K562 (cell line): ENCODE data around the gene RBM34. TPM values are rescaled to one million over a fixed set of nuclear protein-coding genes. Genes with fewer than 3 reads are reported as not detected.

ENCODE experiments used
- DDX20 ChIP-seq: fragments of 450-650 bp; IDR thresholded peaks from 2 replicates; pipeline ENCODE4 v1.6.1; 2016; ENCODE audit warnings: missing genetic modification characterization, low read depth, mild to moderate bottlenecking, missing compliant biosample characterization, moderate library complexity
- ETV5 ChIP-seq: sonication (generic); formaldehyde crosslinking; IDR thresholded peaks from 2 replicates; pipeline ENCODE4 v1.4.0; 2020; ENCODE audit warnings: low read depth, mild to moderate bottlenecking, missing genetic modification reagents
- HCFC1 ChIP-seq: IDR thresholded peaks from 2 replicates; pipeline ENCODE4 v1.6.1; 2012; ENCODE audit warnings: low read depth, low read length, improper control_type of control experiment
- HDAC3 ChIP-seq: fragments of 450-650 bp; IDR thresholded peaks from 2 replicates; pipeline ENCODE4 v1.6.1; 2018; ENCODE audit warnings: borderline replicate concordance, mild to moderate bottlenecking, moderate library complexity; ENCODE audit not compliant: partially characterized antibody
- HDGF ChIP-seq: fragments of 450-650 bp; IDR thresholded peaks from 2 replicates; pipeline ENCODE4 v1.6.1; 2016
- IFI16 ChIP-seq: fragments of 250-450 bp; sonication (Bioruptor Pico); IDR thresholded peaks from 2 replicates; pipeline ENCODE4 v2.1.2; 2022; ENCODE audit warnings: mild to moderate bottlenecking, inconsistent platforms
- MTA1 ChIP-seq: fragments of 450-650 bp; IDR thresholded peaks from 2 replicates; pipeline ENCODE4 v1.6.1; 2017; ENCODE audit warnings: borderline replicate concordance
- RBFOX2 ChIP-seq: fragments of 200-400 bp; formaldehyde crosslinking; IDR thresholded peaks from 2 replicates; pipeline ENCODE4 v1.6.1; 2017; ENCODE audit warnings: low read depth, mild to moderate bottlenecking, low read length, moderate library complexity
- RNF2 ChIP-seq: sonication (generic); IDR thresholded peaks from 2 replicates; pipeline ENCODE4 v1.6.1; 2016
- ZNF133 ChIP-seq: fragments of 250-450 bp; sonication (Bioruptor Pico); IDR thresholded peaks from 2 replicates; pipeline ENCODE4 v1.4.0; 2020; ENCODE audit warnings: mild to moderate bottlenecking
- ZNF174 ChIP-seq: fragments of 250-450 bp; sonication (Bioruptor Pico); IDR thresholded peaks from 2 replicates; pipeline ENCODE4 v1.4.0; 2020; ENCODE audit warnings: mild to moderate bottlenecking
- polyA plus RNA-seq, 8 experiments: library from polyadenylated mRNA; depleted of rRNA in 4 of 8; stranded (reverse) in 5 of 8; unstranded in 3 of 8; fragments of >200 nt; fragmentation: Nextera tagmentation in 2 of 8; fragmentation: Illumina TruSeq in 1 of 8; extraction: Ambion mirVana in 2 of 8; extraction: Trizol in 1 of 8; gene quantifications; 2 replicates each; pipeline versions ENCODE4 v1.2.1 to v1.2.3, GENCODE V29; 2011 to 2014; ENCODE audit warnings: inconsistent platforms in 1 of 8, missing spikeins in 1 of 8
- total RNA-seq, 7 experiments: library from RNA; depleted of rRNA in 6 of 7; stranded (reverse); fragments of >200 nt in 6 of 7; fragmentation: Illumina TruSeq in 2 of 7; extraction: Trizol in 2 of 7; gene quantifications; 2 replicates each; pipeline versions ENCODE4 v1.2.1 to v1.2.3, GENCODE V29; 2011 to 2021; ENCODE audit warnings: low replicate concordance in 1 of 7
- TF ChIP-seq, protein P1 (sequence below): sonication (generic); formaldehyde crosslinking; IDR thresholded peaks from 2 replicates; pipeline ENCODE4 v1.8.1; 2022; ENCODE audit warnings: missing genetic modification reagents
- TF ChIP-seq, protein P2 (sequence below): fragments of 450-650 bp; IDR thresholded peaks from one replicate; pipeline ENCODE4 v1.6.1; 2018; ENCODE audit warnings: mild to moderate bottlenecking, moderate library complexity; ENCODE audit not compliant: partially characterized antibody
- TF ChIP-seq, protein P3 (sequence below): fragments of 250-450 bp; sonication (Bioruptor Pico); IDR thresholded peaks from 2 replicates; pipeline ENCODE4 v1.8.0; 2021; ENCODE audit warnings: moderate library complexity, mild to moderate bottlenecking, inconsistent platforms
- TF ChIP-seq, protein P4 (sequence below): fragments of 450-650 bp; IDR thresholded peaks from 2 replicates; pipeline ENCODE4 v1.7.0; 2016; ENCODE audit warnings: borderline replicate concordance
- TF ChIP-seq, protein P5 (sequence below): fragments of 250-450 bp; sonication (Bioruptor Pico); IDR thresholded peaks from 2 replicates; pipeline ENCODE4 v1.6.1; 2021; ENCODE audit warnings: mild to moderate bottlenecking
- TF ChIP-seq, protein P6 (sequence below): sonication (generic); formaldehyde crosslinking; IDR thresholded peaks from 2 replicates; pipeline ENCODE4 v1.9.0; 2022; ENCODE audit warnings: mild to moderate bottlenecking, missing genetic modification reagents
- TF ChIP-seq, protein P7 (sequence below): fragments of 250-450 bp; sonication (Bioruptor Pico); IDR thresholded peaks from 2 replicates; pipeline ENCODE4 v1.8.0; 2022; ENCODE audit warnings: inconsistent platforms, mild to moderate bottlenecking, moderate library complexity, borderline replicate concordance

The RBM34 gene
- total and polyA plus RNA-seq, 9 of the 15 experiments (the other 6 are each of a cell fraction or from before 2014, with no cell fraction given) = 64.0 to 178 (median 124) TPM

DNA sequence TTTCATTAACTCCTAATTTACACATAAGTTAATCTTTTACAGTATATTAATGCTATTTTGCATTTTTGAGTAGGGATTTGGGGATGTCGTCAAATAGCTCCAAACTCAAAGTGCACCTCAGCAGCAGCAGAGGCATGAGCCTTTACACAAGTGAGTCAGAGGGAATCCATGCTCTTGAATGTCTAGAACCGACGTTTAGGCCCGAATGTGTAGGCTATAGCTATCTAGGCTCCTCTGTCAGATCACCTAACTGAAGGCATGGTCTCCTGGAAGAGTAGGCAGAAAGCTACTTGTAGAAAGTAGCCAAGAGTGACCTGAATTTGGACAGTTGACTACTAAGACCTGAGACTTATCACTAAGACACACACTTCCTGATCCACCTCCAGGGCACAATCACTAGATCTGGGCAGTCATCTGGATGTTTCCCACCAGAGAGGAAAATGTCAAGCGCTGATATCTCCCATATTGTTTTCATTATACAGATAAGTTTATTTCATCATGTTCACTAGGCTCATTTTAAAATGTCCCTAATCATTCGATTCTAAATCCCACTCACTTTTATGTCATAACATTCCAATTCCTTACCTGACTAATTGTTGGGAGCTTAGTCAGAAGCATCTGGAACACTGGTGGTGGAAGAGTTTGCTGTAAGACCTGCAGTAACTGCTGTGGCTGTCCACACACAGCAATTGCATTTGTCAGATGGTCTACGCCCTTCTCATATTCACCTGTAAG, 47.7 kb downstream of the RBM34 start (continued):
- TF ChIP-seq, protein P1, sequence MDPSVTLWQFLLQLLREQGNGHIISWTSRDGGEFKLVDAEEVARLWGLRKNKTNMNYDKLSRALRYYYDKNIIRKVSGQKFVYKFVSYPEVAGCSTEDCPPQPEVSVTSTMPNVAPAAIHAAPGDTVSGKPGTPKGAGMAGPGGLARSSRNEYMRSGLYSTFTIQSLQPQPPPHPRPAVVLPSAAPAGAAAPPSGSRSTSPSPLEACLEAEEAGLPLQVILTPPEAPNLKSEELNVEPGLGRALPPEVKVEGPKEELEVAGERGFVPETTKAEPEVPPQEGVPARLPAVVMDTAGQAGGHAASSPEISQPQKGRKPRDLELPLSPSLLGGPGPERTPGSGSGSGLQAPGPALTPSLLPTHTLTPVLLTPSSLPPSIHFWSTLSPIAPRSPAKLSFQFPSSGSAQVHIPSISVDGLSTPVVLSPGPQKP = no peak
- TF ChIP-seq RNF2 = no peak
- TF ChIP-seq, protein P2, sequence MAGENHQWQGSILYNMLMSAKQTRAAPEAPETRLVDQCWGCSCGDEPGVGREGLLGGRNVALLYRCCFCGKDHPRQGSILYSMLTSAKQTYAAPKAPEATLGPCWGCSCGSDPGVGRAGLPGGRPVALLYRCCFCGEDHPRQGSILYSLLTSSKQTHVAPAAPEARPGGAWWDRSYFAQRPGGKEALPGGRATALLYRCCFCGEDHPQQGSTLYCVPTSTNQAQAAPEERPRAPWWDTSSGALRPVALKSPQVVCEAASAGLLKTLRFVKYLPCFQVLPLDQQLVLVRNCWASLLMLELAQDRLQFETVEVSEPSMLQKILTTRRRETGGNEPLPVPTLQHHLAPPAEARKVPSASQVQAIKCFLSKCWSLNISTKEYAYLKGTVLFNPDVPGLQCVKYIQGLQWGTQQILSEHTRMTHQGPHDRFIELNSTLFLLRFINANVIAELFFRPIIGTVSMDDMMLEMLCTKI = no peak
- TF ChIP-seq, protein P3, sequence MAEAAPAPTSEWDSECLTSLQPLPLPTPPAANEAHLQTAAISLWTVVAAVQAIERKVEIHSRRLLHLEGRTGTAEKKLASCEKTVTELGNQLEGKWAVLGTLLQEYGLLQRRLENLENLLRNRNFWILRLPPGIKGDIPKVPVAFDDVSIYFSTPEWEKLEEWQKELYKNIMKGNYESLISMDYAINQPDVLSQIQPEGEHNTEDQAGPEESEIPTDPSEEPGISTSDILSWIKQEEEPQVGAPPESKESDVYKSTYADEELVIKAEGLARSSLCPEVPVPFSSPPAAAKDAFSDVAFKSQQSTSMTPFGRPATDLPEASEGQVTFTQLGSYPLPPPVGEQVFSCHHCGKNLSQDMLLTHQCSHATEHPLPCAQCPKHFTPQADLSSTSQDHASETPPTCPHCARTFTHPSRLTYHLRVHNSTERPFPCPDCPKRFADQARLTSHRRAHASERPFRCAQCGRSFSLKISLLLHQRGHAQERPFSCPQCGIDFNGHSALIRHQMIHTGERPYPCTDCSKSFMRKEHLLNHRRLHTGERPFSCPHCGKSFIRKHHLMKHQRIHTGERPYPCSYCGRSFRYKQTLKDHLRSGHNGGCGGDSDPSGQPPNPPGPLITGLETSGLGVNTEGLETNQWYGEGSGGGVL (CRISPR knock-in tag) = no peak
- TF ChIP-seq RBFOX2 = no peak
- TF ChIP-seq HDGF = no peak
- no peak for TF ChIP-seq ZNF174 (CRISPR knock-in tag)
- peak; percentile 66 for TF ChIP-seq HDAC3
- no peak for TF ChIP-seq DDX20 (tag)
- TF ChIP-seq, protein P4, sequence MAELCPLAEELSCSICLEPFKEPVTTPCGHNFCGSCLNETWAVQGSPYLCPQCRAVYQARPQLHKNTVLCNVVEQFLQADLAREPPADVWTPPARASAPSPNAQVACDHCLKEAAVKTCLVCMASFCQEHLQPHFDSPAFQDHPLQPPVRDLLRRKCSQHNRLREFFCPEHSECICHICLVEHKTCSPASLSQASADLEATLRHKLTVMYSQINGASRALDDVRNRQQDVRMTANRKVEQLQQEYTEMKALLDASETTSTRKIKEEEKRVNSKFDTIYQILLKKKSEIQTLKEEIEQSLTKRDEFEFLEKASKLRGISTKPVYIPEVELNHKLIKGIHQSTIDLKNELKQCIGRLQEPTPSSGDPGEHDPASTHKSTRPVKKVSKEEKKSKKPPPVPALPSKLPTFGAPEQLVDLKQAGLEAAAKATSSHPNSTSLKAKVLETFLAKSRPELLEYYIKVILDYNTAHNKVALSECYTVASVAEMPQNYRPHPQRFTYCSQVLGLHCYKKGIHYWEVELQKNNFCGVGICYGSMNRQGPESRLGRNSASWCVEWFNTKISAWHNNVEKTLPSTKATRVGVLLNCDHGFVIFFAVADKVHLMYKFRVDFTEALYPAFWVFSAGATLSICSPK = no peak
- TF ChIP-seq, protein P5, sequence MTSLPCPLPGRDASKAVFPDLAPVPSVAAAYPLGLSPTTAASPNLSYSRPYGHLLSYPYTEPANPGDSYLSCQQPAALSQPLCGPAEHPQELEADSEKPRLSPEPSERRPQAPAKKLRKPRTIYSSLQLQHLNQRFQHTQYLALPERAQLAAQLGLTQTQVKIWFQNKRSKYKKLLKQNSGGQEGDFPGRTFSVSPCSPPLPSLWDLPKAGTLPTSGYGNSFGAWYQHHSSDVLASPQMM (CRISPR knock-in tag) = no peak
- TF ChIP-seq, protein P6, sequence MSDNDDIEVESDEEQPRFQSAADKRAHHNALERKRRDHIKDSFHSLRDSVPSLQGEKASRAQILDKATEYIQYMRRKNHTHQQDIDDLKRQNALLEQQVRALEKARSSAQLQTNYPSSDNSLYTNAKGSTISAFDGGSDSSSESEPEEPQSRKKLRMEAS (CRISPR knock-in tag) = no peak
- no peak for TF ChIP-seq ZNF133 (CRISPR knock-in tag)
- peak; percentile 77; the same call in 1 of the 2 replicates for TF ChIP-seq ETV5 (CRISPR knock-in tag)
- no peak for TF ChIP-seq HCFC1
- TF ChIP-seq IFI16 (CRISPR knock-in tag) = no peak
- TF ChIP-seq MTA1 = 0 out of 2 replicates have a peak, but pooled peaks have one; percentile 42
- TF ChIP-seq, protein P7, sequence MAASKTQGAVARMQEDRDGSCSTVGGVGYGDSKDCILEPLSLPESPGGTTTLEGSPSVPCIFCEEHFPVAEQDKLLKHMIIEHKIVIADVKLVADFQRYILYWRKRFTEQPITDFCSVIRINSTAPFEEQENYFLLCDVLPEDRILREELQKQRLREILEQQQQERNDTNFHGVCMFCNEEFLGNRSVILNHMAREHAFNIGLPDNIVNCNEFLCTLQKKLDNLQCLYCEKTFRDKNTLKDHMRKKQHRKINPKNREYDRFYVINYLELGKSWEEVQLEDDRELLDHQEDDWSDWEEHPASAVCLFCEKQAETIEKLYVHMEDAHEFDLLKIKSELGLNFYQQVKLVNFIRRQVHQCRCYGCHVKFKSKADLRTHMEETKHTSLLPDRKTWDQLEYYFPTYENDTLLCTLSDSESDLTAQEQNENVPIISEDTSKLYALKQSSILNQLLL = no peak
